OCI-LY7 (cell line): ENCODE measurements around the gene TTLL3. TPM values are rescaled to one million over a fixed set of nuclear protein-coding genes. Genes with fewer than 3 reads are reported as not detected.
A peak's percentile ranks its signal among the peaks of the same experiment; 100 is the strongest.

Experiments
- BruUV-seq: library from RNA; stranded (reverse); fragments of 400-500 nt; replicated peaks from 2 replicates; lab custom pipeline; 2021; lab: Mats Ljungman, UMichigan
- CTCF ChIA-PET: fragments of 300-600 bp; sonication (Branson Sonifier 250); formaldehyde crosslinking; loops from one replicate; lab custom pipeline; 2022; ENCODE audit warnings: antibody characterized with exemption; ENCODE audit not compliant: unreplicated experiment; lab: Charles Lee
- POLR2A ChIA-PET: fragments of 300-600 bp; sonication (Branson Sonifier 250); formaldehyde crosslinking; loops from one replicate; lab custom pipeline; 2022; ENCODE audit warnings: antibody characterized with exemption; lab: Charles Lee
- DNase-seq: peaks from one replicate; pipeline ENCODE4 v3.0.0-alpha.2; 2015; ENCODE audit warnings: low spot score
- H2AFZ ChIP-seq: fragments of 200-600 bp; sonication (generic), shearing (Covaris generic); 2 replicates; pipeline ENCODE4 v1.6.1; 2014; ENCODE audit warnings: mild to moderate bottlenecking, antibody characterized with exemption, low read length, moderate library complexity
- H3K27ac ChIP-seq: fragments of 200-600 bp; sonication (generic); 2 replicates; pipeline ENCODE4 v1.5.1; 2014; ENCODE audit warnings: mixed run types, low read depth, mild to moderate bottlenecking, moderate library complexity, low read length, inconsistent platforms; ENCODE audit not compliant: poor library complexity, severe bottlenecking
- H3K36me3 ChIP-seq: fragments of 200-600 bp; sonication (generic); 2 replicates; pipeline ENCODE4 v1.6.1; 2014; ENCODE audit warnings: mild to moderate bottlenecking, antibody characterized with exemption, low read length, moderate library complexity, mixed read lengths; ENCODE audit not compliant: insufficient read depth
- H3K4me1 ChIP-seq: fragments of 200-600 bp; sonication (generic); 2 replicates; pipeline ENCODE4 v1.5.1; 2014; ENCODE audit warnings: mild to moderate bottlenecking, low read length; ENCODE audit not compliant: insufficient read depth, poor library complexity, severe bottlenecking
- H3K4me2 ChIP-seq: fragments of 200-600 bp; sonication (generic); 2 replicates; pipeline ENCODE4 v1.6.1; 2014; ENCODE audit warnings: mild to moderate bottlenecking, low read length
- H3K4me3 ChIP-seq: fragments of 200-600 bp; sonication (generic); 2 replicates; pipeline ENCODE4 v1.5.1; 2014; ENCODE audit warnings: mild to moderate bottlenecking, low read depth, low read length; ENCODE audit not compliant: poor library complexity, severe bottlenecking
- H3K79me2 ChIP-seq: fragments of 200-600 bp; sonication (generic); 2 replicates; pipeline ENCODE4 v1.6.1; 2016; ENCODE audit warnings: low read depth, mild to moderate bottlenecking, low read length, moderate library complexity, mixed read lengths; ENCODE audit not compliant: insufficient read depth
- H3K9me2 ChIP-seq: fragments of 200-600 bp; sonication (generic); 2 replicates; pipeline ENCODE4 v1.6.1; 2016; ENCODE audit warnings: mild to moderate bottlenecking, low read length, mixed read lengths; ENCODE audit not compliant: insufficient read depth
- H3K9me3 ChIP-seq: fragments of 200-600 bp; sonication (generic); 2 replicates; pipeline ENCODE4 v1.6.1; 2014; ENCODE audit warnings: mild to moderate bottlenecking, mixed run types, low read length, mixed read lengths
- H4K20me1 ChIP-seq: fragments of 200-600 bp; sonication (generic); 2 replicates; pipeline ENCODE4 v1.6.1; 2014; ENCODE audit warnings: mild to moderate bottlenecking, antibody characterized with exemption, low read length, moderate library complexity, mixed read lengths; ENCODE audit not compliant: insufficient read depth
- EZH2phosphoT487 ChIP-seq: fragments of 200-600 bp; sonication (generic); IDR thresholded peaks from 2 replicates; pipeline ENCODE4 v1.6.1; 2018; ENCODE audit warnings: low read depth, borderline replicate concordance, mild to moderate bottlenecking, mixed run types, antibody characterized with exemption, low read length, moderate library complexity, mixed read lengths
- intact Hi-C: fragments of 100-400 bp; cut with micrococcal nuclease; formaldehyde crosslinking; loops from one replicate; pipeline ENCODE4 v1.10.0; 2022; ENCODE audit not compliant: unreplicated experiment
- total RNA-seq, 2 experiments: library from RNA; depleted of rRNA in 1 of 2; stranded (reverse); fragments of >200 nt in 1 of 2; shearing (Covaris generic) in 1 of 2; gene quantifications; 2 replicates each; pipeline ENCODE4 v1.2.3, GENCODE V29; 2014 to 2022
- TF ChIP-seq, protein P1 (sequence below): fragments of 200-600 bp; sonication (generic); conservative IDR thresholded peaks from 2 replicates; pipeline ENCODE4 v1.5.1; 2014; ENCODE audit warnings: mild to moderate bottlenecking, antibody characterized with exemption, low read length, moderate library complexity, mixed read lengths

The TTLL3 gene
- total RNA-seq, 2 experiments from 2014 or later = 65.4 to 127 TPM

- Histone ChIP-seq H3K9me2 (no peaks in the 10 kb centered on the region), H3K4me2 (no peak overlapping the region), H2AFZ (no peak overlapping the region), H3K27ac (peak overlapping the region; percentile 18), H3K4me3 (no peak overlapping the region), H4K20me1 (no peaks in the 10 kb centered on the region), H3K36me3 (peaks cover 47% of the 10 kb centered on the region), H3K9me3 (no peaks in the 10 kb centered on the region), H3K79me2 (no peaks in the 10 kb centered on the region), H3K4me1 (peaks cover 3% of the 10 kb centered on the region)
- peak; percentile 60 for DNase-seq
- intact Hi-C loops = no loop called here
- no peak for TF ChIP-seq EZH2phosphoT487
- TF ChIP-seq, protein P1, sequence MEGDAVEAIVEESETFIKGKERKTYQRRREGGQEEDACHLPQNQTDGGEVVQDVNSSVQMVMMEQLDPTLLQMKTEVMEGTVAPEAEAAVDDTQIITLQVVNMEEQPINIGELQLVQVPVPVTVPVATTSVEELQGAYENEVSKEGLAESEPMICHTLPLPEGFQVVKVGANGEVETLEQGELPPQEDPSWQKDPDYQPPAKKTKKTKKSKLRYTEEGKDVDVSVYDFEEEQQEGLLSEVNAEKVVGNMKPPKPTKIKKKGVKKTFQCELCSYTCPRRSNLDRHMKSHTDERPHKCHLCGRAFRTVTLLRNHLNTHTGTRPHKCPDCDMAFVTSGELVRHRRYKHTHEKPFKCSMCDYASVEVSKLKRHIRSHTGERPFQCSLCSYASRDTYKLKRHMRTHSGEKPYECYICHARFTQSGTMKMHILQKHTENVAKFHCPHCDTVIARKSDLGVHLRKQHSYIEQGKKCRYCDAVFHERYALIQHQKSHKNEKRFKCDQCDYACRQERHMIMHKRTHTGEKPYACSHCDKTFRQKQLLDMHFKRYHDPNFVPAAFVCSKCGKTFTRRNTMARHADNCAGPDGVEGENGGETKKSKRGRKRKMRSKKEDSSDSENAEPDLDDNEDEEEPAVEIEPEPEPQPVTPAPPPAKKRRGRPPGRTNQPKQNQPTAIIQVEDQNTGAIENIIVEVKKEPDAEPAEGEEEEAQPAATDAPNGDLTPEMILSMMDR = peak; percentile 73
- no TSS peak for BruUV-seq
- POLR2A ChIA-PET = interaction anchor here (0.6 to 0.7 kb wide), 3 partner anchors 34 to 1455 kb away, joined by 3 to 4 read pairs (median 4); no protein-coding TSS in a partner anchor
- CTCF ChIA-PET = interaction anchor here (0.6 kb wide), 1 partner anchor 84 kb away, joined by 3 read pairs; no protein-coding TSS in a partner anchor
Observed at GRCh38 chr3:9826815-9827573, 16.9 kb downstream of the TTLL3 start.

DNA sequence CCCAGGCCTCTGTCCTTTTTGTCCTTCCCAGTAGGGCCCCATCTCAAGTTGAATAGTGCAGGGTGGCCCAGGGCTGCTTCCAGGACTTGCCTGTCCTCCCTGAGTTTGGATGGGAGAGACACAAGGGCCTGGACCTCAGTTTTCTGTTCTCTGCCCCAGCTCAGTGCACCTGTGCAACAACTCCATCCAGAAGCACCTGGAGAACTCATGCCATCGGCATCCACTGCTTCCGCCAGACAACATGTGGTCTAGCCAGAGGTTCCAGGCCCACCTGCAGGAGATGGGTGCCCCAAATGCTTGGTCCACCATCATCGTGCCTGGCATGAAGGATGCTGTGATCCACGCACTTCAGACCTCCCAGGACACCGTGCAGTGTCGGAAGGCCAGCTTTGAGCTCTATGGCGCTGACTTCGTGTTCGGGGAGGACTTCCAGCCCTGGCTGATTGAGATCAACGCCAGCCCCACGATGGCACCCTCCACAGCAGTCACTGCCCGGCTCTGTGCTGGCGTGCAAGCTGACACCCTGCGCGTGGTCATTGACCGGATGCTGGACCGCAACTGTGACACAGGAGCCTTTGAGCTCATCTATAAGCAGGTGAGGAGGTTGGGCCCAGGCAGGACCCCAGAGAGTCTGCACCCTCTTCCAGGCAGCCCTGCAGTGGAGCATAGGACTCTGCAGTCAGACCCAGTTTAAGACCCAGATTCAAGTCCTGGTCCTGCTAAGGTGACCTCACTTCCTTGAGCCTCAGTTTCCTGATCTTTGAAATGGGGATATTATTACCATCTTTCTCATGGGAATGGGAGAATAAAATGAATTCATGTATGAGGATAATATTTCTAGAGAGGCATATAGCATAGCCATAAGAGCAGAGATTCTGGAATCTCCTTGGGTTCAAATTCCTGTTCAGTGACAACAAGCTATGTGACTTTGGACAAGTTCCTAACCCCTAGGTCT lies 19.0 kb downstream of the TTLL3 start:
- intact Hi-C loops = no loop called here
- Histone ChIP-seq H3K27ac (no peak overlapping the region), H4K20me1 (no peaks in the 10 kb centered on the region), H3K4me3 (no peak overlapping the region), H3K9me3 (no peaks in the 10 kb centered on the region), H3K4me2 (no peak overlapping the region), H3K36me3 (peaks cover 64% of the 10 kb centered on the region), H3K9me2 (no peaks in the 10 kb centered on the region), H3K4me1 (peaks cover 3% of the 10 kb centered on the region), H2AFZ (no peak overlapping the region), H3K79me2 (no peaks in the 10 kb centered on the region)
- TF ChIP-seq, protein P1 = no peak
- no peak for TF ChIP-seq EZH2phosphoT487
- BruUV-seq = no TSS peak
- ChIA-PET POLR2A (interaction anchor here (0.7 kb wide), 1 partner anchor 8 kb away, joined by 3 read pairs; no protein-coding TSS in a partner anchor), CTCF (interaction anchor here (0.5 to 0.9 kb wide), 2 partner anchors 101 to 328 kb away, joined by 3 read pairs; no protein-coding TSS in a partner anchor)
- no peak for DNase-seq
